Stimulated activated CD8-positive, alpha-beta memory T cell treated with anti-CD3 and anti-CD28 coated beads, Interleukin-4, amount 100 ng/mL, for 24 hours (primary cell): ENCODE measurements around the gene FBP1.

ENCODE experiments used
- DNase-seq: peaks from one replicate; pipeline ENCODE4 v3.0.0-alpha.2; 2020; ENCODE audit warnings: low read depth

The FBP1 gene

GRCh38 chr9:94639061-94639998 is at the start of gene FBP1:
FBP1 (minus strand) TSS chr9:94639518; CDS start chr9:94639310, 208 bp downstream.
- DNase-seq, result peak; percentile 34

GRCh38 chr9:94687451-94687850 is 48.1 kb upstream of the FBP1 start:
- no peak for DNase-seq

- no peak for DNase-seq
Observed at GRCh38 chr9:94685359-94685758, 46.0 kb upstream of the FBP1 start.

- DNase-seq, result peak; percentile 20
Observed at GRCh38 chr9:94681508-94681907, 42.2 kb upstream of the FBP1 start.

- DNase-seq, result no peak
Observed at GRCh38 chr9:94680621-94681020, 41.3 kb upstream of the FBP1 start.

- no peak for DNase-seq
Observed at GRCh38 chr9:94680020-94680419, 40.7 kb upstream of the FBP1 start.

GRCh38 chr9:94679587-94679986 is 40.3 kb upstream of the FBP1 start:
- no peak for DNase-seq

- DNase-seq, result no peak
Observed at GRCh38 chr9:94677929-94678328, 38.6 kb upstream of the FBP1 start.

- no peak for DNase-seq
Observed at GRCh38 chr9:94676446-94677131, 37.3 kb upstream of the FBP1 start.

GRCh38 chr9:94675008-94675881 is 35.9 kb upstream of the FBP1 start:
- DNase-seq, result no peak

GRCh38 chr9:94672811-94673487 is 33.6 kb upstream of the FBP1 start:
- no peak for DNase-seq

GRCh38 chr9:94668928-94669729 is 29.8 kb upstream of the FBP1 start:
- DNase-seq, result peak; percentile 20

- no peak for DNase-seq
Observed at GRCh38 chr9:94668418-94668927, 29.2 kb upstream of the FBP1 start.

GRCh38 chr9:94666364-94667099 is 27.2 kb upstream of the FBP1 start:
- DNase-seq, result no peak

- DNase-seq, result no peak
Observed at GRCh38 chr9:94665613-94666012, 26.3 kb upstream of the FBP1 start.

- DNase-seq, result no peak
Observed at GRCh38 chr9:94664801-94665200, 25.5 kb upstream of the FBP1 start.

GRCh38 chr9:94663640-94664039 is 24.3 kb upstream of the FBP1 start:
- DNase-seq, result no peak

GRCh38 chr9:94663140-94663539 is 23.8 kb upstream of the FBP1 start:
- DNase-seq, result no peak

GRCh38 chr9:94657021-94657725 is 17.9 kb upstream of the FBP1 start:
- no peak for DNase-seq
